Thyroid gland (tissue), 4 donors: ENCODE results near the gene KCNJ12.

ENCODE experiments used
- CTCF ChIP-seq, 6 experiments: fragments of 200-600 bp in 3 of 6; fragments of 450-650 bp in 3 of 6; sonication (generic) in 3 of 6; IDR thresholded peaks; one replicate each; pipeline ENCODE4 v1.5.1; 2016 to 2019; ENCODE audit warnings: antibody characterized with exemption in 6 of 6, mild to moderate bottlenecking in 2 of 6, inconsistent platforms in 1 of 6, moderate library complexity in 1 of 6
- POLR2A ChIP-seq, 2 donors: fragments of 450-650 bp; IDR thresholded peaks; one replicate each; pipeline ENCODE4 v1.6.1; 2017; ENCODE audit warnings: antibody characterized with exemption in 2 of 2, mild to moderate bottlenecking in 2 of 2, moderate library complexity in 1 of 2

GRCh38 chr17:21355586-21355985 is 20.6 kb upstream of the KCNJ12 start:
- TF ChIP-seq CTCF (IDR thresholded peaks at IDR 0.05) = no peak
- TF ChIP-seq POLR2A (IDR thresholded peaks at IDR 0.05) = no peak
